Nephron progenitor cell (in vitro differentiated cells): ENCODE results near the gene CRYBB3.
"Not testable (repeated sequence)": the region's sequence is repeated elsewhere in the genome, so short reads cannot be mapped to it uniquely, and the experiment has no call there.

ENCODE experiments used
- DNase-seq: peaks from one replicate; pipeline ENCODE4 v3.0.0; 2021
- H3K27ac Mint-ChIP-seq: 2 replicates; pipeline ENCODE4 v1.8.0; 2021; ENCODE audit warnings: mild to moderate bottlenecking, moderate library complexity, mixed read lengths
- H3K27me3 Mint-ChIP-seq: 2 replicates; pipeline ENCODE4 v1.8.0; 2021; ENCODE audit warnings: mild to moderate bottlenecking, low read depth, mixed read lengths; ENCODE audit not compliant: poor library complexity
- H3K36me3 Mint-ChIP-seq: 2 replicates; pipeline ENCODE4 v1.8.0; 2021; ENCODE audit warnings: low read depth, mixed read lengths
- H3K4me1 Mint-ChIP-seq: 2 replicates; pipeline ENCODE4 v1.8.0; 2021; ENCODE audit warnings: mixed read lengths
- H3K4me3 Mint-ChIP-seq: 2 replicates; pipeline ENCODE4 v1.8.0; 2021; ENCODE audit warnings: mild to moderate bottlenecking, moderate library complexity, mixed read lengths
- H3K9me3 Mint-ChIP-seq: 2 replicates; pipeline ENCODE4 v1.8.0; 2021; ENCODE audit warnings: mild to moderate bottlenecking, moderate library complexity, mixed read lengths
- CTCF ChIP-seq: fragments of 200-600 bp; sonication (generic); IDR thresholded peaks from 2 replicates; pipeline ENCODE4 v1.5.0; 2021; ENCODE audit warnings: antibody characterized with exemption

The CRYBB3 gene

GRCh38 chr22:25237503-25237902 lies 37.8 kb downstream of the CRYBB3 start:
- TF ChIP-seq CTCF, result no peak
- DNase-seq, result no peak
- no peak overlapping the region for H3K4me3 Mint-ChIP-seq
- H3K27me3 Mint-ChIP-seq, result peaks cover 62% of the 10 kb centered on the region
- H3K36me3 Mint-ChIP-seq, result no peaks in the 10 kb centered on the region
- H3K4me1 Mint-ChIP-seq, result peaks cover 7% of the 10 kb centered on the region
- H3K9me3 Mint-ChIP-seq, result no peaks in the 10 kb centered on the region
- H3K27ac Mint-ChIP-seq, result no peak overlapping the region

GRCh38 chr22:25238058-25238457 lies 38.4 kb downstream of the CRYBB3 start:
- H3K9me3 Mint-ChIP-seq, H3K36me3 Mint-ChIP-seq, H3K27ac Mint-ChIP-seq, H3K4me1 Mint-ChIP-seq, H3K4me3 Mint-ChIP-seq, DNase-seq: not testable (repeated sequence)
- H3K27me3 Mint-ChIP-seq, result peaks cover 62% of the 10 kb centered on the region

GRCh38 chr22:25255169-25255568 lies 55.5 kb downstream of the CRYBB3 start:
- not testable (repeated sequence) for H3K9me3 Mint-ChIP-seq, DNase-seq
- peaks cover 15% of the 10 kb centered on the region for H3K27me3 Mint-ChIP-seq

More at GRCh38 chr22:25255169-25255568, 55.5 kb downstream of the CRYBB3 start:
- not testable (repeated sequence) for H3K27ac Mint-ChIP-seq, H3K4me1 Mint-ChIP-seq, H3K4me3 Mint-ChIP-seq, H3K36me3 Mint-ChIP-seq
